GM06990 (cell line): ENCODE data around the gene GPR62.

Experiments
- DNase-seq: peaks from one replicate; pipeline ENCODE4 v3.0.0-alpha.2; 2011; ENCODE audit not compliant: insufficient read length; ENCODE audit errors: extremely low read depth
- H3K27me3 ChIP-seq: replicated peaks from 2 replicates; pipeline ENCODE4 v1.6.0; 2011; ENCODE audit warnings: low read length; ENCODE audit not compliant: control insufficient read depth, insufficient read depth
- H3K36me3 ChIP-seq: 2 replicates; pipeline ENCODE4 v1.5.1; 2011; ENCODE audit warnings: low read length; ENCODE audit not compliant: control insufficient read depth, insufficient read depth
- H3K4me3 ChIP-seq: replicated peaks from 2 replicates; pipeline ENCODE4 v1.5.1; 2011; ENCODE audit warnings: low read depth, mild to moderate bottlenecking, control low read depth, low read length
- CTCF ChIP-seq: IDR thresholded peaks from 2 replicates; pipeline ENCODE4 v1.5.1; 2011; ENCODE audit warnings: low read length, control low read depth, mild to moderate bottlenecking, inconsistent platforms; ENCODE audit not compliant: insufficient read depth, poor library complexity, severe bottlenecking

The GPR62 gene

GRCh38 chr3:51955175-51955892 is at the start of gene GPR62:
Gene GPR62, plus strand, starts transcription at chr3:51955381. Its CDS starts 272 bp downstream, at chr3:51955653.
- H3K27me3 ChIP-seq: no peaks in the 10 kb centered on the region
- no peaks in the 10 kb centered on the region for H3K36me3 ChIP-seq
- TF ChIP-seq CTCF: no peak
- no peak for DNase-seq
- no peak within 1 kb of the TSS for H3K4me3 ChIP-seq

GRCh38 chr3:51908026-51908425 is 47.2 kb upstream of the GPR62 start:
- H3K36me3 ChIP-seq: no peaks in the 10 kb centered on the region
- H3K27me3 ChIP-seq: no peaks in the 10 kb centered on the region; the same call in 1 of the 2 replicates
- DNase-seq: no peak
- no peak for TF ChIP-seq CTCF
- no peak overlapping the region for H3K4me3 ChIP-seq

GRCh38 chr3:51916418-51916817 is 38.8 kb upstream of the GPR62 start:
- DNase-seq: no peak
- Histone ChIP-seq H3K27me3 (no peaks in the 10 kb centered on the region), H3K4me3 (no peak overlapping the region), H3K36me3 (no peaks in the 10 kb centered on the region)
- TF ChIP-seq CTCF: no peak

- H3K36me3 ChIP-seq: no peaks in the 10 kb centered on the region
- H3K4me3 ChIP-seq: no peak overlapping the region
- TF ChIP-seq CTCF: no peak
- no peaks in the 10 kb centered on the region for H3K27me3 ChIP-seq
- DNase-seq: no peak
Measured at GRCh38 chr3:51921081-51921578, 34.1 kb upstream of the GPR62 start.

GRCh38 chr3:51927061-51927977 is 27.9 kb upstream of the GPR62 start:
- H3K27me3 ChIP-seq: no peaks in the 10 kb centered on the region
- TF ChIP-seq CTCF: no peak

More at GRCh38 chr3:51927061-51927977, 27.9 kb upstream of the GPR62 start:
- no peak for DNase-seq
- Histone ChIP-seq H3K4me3 (no peak overlapping the region), H3K36me3 (no peaks in the 10 kb centered on the region; the same call in 1 of the 2 replicates)
